Pulmonary artery endothelial cell (primary cell): ENCODE results near the gene DNAJB11. TPM values are rescaled to one million over a fixed set of nuclear protein-coding genes. Genes with fewer than 3 reads are reported as not detected.
A peak's percentile ranks its signal among the peaks of the same experiment; 100 is the strongest.
"Not testable (repeated sequence)": the region's sequence is repeated elsewhere in the genome, so short reads cannot be mapped to it uniquely, and the experiment has no call there.

Experiments used
- DNase-seq: peaks from one replicate; pipeline ENCODE4 v3.0.0-alpha.2; 2011; ENCODE audit warnings: low read depth, low spot score
- total RNA-seq: library from RNA; depleted of rRNA; stranded (reverse); fragments of >200 nt; gene quantifications from 2 replicates; pipeline ENCODE4 v1.2.3, GENCODE V29; 2014

The DNAJB11 gene
- 56.9 and 96.3 TPM in 2 replicates for total RNA-seq

DNA sequence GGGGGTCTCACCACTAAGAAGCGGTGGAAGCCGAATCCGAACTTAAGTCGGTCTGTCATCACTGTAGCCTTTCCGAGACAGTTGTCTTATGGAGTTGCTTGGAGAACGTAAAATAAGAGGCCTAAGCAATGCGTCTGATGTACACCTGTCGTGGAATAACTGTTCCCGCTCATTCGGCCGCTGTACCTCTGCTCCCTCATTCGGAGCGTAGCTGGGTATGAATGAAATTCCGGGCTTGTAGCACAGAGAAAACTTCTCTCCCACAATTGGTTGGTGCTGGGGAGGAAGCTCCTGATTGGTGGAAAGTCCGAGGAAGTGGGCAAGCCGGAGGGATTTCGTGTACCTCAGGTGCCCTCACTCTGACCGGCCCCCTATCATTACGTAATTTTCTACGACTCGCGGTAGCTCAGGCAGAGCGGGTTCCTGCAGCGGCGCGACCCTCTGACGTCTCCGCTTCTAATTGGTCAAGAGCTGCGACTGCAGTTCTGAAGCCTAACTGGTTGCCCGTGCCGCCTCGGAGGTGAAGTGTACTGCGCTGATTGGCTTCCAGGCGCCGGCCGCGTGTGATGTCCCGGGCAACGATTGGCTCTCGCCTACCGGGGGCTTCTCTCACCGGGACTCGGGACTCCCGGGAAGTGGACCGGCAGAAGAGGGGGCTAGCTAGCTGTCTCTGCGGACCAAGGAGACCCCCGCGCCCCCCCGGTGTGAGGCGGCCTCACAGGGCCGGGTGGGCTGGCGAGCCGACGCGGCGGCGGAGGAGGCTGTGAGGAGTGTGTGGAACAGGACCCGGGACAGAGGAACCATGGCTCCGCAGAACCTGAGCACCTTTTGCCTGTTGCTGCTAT, at the start of gene DNAJB11:
TSS of gene DNAJB11 (plus strand) at position 625 of the 845 bp plus-strand sequence. CDS start at position 803, 178 bp downstream.
- DNase-seq = peak; percentile 100

GRCh38 chr3:186520957-186521842, 49.3 kb upstream of the DNAJB11 start:
- DNase-seq = no peak

DNA sequence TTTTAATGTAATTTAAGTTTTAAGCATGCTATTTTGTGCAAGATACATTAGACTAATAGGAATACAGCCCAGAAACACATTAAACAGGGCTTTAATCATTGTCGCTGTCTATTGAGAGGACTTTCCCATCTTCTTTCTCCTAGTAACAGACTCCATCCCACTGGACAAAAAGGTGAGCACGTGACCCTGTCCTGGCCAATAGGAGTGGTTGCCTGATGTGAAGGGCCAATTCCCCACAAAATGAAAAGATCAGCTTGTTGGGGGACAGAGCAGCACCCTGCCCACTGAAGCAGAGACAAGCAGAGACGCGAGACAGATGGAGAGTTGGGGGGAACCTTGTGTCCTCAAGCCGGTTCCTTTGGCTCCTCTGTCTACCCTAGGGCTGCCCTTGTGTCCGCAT, 47.5 kb upstream of the DNAJB11 start:
- no peak for DNase-seq

DNA sequence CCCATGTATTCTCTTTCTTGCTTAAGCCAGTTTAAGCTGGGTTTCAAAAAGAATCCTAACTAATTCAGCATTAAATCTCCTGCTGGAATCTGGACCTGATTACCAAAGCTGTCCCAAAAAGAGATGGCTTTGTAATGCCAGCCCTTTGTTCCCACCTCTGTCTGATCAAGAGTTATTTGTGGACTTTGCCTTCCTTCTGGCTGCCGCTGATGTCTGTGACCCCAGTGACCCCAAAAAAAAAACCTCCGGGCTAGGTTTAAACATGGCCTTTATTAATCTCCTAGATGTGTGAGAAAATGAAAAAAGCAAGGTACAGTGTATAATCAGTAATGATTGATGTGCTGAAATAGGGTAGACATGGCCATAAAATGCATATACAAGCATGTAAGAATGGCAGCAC, 47.1 kb upstream of the DNAJB11 start:
- DNase-seq = no peak

DNA sequence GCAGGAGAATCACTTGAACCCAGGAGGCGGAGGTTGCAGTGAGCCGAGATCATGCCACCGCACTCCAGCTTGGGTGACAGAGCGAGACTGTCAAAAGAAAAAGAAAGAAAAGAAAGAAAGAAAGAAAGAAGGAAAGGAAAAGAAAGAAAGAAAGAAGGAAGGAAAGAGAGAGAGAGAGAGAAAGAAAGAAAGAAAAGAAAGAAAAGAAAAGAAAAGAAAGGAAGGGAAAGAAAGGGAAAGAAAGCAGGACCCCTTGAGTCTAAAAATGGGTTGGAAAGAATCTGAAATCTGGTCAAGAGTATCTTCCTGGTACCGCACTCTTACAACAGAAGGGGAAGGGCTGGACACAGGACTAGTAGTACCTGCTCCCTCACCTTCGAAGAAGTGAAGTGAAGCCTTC, 45.9 kb upstream of the DNAJB11 start:
- DNase-seq = no peak

DNA sequence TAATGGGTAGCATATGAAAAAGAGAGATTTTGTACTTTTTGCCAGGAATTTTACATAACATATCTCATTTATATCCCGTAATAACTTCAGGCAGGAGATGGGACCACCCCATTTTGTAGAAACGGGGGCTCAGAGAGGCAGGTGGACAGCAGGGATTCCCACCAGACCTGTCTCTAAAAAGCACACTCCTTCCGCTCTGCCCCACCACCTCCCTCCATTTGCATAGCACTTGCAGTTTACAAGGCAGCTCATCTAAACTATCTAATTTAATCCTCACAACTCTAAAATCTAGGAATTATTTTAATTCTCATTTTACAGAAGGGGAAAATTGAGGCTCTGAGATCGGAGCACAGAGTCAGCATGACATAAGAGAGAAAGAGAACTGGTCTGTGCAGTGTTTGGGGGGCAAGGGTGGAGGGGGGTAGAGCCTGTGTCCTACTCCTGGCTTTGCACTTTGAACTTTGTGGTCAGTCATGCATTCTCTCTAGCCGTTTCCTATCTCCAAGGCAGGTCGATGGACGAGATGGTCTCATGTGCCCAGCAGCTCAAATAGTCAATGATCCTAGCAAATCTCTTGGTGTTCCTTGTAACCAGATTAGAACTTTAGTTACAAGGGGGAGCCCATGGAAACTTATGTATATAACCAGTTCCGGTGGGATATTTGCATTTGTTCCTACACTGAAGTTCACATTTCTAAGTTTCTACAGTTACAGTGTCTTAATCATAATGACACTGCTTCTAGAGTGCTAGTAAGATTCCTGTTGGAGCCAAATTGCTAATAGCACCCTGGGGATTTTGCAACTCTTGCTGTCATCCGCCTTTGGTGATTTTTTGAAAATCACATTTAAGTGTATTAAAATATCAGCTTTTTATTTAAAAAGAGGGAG, 44.9 kb upstream of the DNAJB11 start:
- DNase-seq = no peak

DNA sequence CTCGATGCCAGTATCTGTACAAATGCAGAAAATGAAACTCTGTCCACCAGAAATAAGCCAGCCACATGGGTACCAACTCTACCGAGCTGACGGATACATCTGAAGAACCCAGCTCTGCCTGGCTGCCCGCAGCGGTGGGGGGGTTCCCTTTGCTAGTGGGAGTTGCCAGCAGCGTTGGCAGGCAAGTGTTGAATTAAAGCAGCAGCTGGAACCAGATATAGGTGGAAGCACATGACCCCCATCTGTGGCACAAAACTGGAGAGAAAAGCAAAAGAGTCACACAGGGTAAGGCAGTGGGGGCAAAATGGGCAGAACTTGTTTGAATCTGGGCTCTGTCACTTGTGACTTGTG, 44.3 kb upstream of the DNAJB11 start:
- no peak for DNase-seq

DNA sequence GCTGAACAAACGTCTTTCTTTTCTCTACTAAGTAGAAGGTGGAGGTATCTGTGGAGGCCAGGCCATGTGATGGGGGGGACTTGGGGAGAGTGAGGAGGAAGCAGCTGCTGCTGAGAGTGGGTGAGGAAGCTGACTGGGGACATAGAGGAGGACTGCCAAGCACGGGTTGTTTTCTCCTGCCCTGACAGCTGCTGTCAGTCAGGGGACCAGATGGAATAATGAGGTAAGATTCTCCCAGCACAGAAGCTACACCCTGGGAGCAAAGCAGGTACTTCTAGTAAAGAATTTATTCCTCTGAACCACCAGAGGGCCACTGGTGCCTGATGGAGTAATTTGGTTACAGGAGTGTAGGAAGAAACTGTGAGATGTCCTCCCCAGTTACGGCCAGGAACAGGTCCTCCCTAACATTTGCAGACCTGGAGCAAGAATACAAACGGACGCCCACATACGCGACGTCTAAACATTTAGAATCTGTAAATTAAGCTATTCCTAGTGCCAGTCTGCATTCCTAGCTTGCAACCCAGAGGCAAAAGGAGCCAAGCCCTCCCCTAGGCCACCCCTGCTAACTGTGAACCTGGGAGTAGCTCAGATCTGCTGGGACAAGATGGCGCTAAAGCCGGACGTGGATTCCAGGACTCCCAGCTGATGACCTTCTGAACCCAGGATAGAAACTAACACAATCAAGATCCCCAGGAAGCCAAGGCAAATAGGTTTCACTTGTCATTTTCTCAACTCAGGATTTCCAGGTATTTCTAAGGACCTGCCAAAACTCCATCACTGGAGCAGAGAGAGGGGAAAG, 41.1 kb upstream of the DNAJB11 start:
- DNase-seq = no peak

- DNase-seq = no peak
Measured at GRCh38 chr3:186530415-186530814, 40.1 kb upstream of the DNAJB11 start.

- not testable (repeated sequence) for DNase-seq
Measured at GRCh38 chr3:186531694-186532093, 38.8 kb upstream of the DNAJB11 start.

DNA sequence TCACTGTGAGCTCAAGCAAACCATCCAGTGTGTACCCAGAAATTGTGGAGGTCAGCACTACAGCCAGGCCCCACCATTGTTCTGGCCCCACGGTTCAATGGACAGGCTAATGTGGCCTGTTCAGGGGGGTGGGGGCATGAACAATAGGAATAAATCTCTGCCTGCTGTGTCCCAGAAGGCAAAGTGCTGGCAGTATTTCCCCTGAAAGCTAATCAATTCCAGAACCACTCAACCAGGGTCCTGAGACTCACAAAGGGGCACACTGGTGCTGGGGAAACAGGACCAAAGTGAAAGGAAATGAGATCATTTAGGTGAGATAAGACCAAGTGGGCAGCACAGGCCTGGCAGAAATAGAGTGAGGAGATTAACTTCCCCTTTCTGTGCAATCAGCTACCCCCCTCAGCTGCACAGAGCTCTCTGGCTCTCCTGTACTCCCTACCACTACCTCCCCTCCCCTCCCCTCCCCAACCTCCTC, 37.9 kb upstream of the DNAJB11 start:
- no peak for DNase-seq

GRCh38 chr3:186534113-186534669, 36.3 kb upstream of the DNAJB11 start:
- no peak for DNase-seq

GRCh38 chr3:186536883-186537844, 33.4 kb upstream of the DNAJB11 start:
- no peak for DNase-seq

DNA sequence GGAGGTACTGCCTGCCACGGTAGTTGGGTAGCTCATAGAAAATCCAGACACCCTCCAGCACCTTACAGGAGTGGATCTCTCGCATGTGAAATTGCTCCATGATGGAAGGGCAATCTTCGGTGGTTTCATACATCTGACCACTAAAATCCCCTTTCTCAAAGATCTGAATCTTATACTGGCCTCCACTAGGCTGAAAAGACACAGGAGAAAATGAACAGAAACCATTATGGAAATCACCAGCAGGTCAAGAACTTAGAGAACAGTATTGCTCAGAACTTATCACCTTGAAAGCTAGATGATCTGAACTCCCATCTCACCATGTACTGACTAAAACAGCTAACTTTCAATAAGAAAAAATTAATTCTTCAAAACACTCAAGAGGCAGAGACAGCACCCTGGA, 31.7 kb upstream of the DNAJB11 start:
- DNase-seq = no peak

- peak; percentile 11 for DNase-seq
Measured at GRCh38 chr3:186540221-186540834, 30.2 kb upstream of the DNAJB11 start.

DNA sequence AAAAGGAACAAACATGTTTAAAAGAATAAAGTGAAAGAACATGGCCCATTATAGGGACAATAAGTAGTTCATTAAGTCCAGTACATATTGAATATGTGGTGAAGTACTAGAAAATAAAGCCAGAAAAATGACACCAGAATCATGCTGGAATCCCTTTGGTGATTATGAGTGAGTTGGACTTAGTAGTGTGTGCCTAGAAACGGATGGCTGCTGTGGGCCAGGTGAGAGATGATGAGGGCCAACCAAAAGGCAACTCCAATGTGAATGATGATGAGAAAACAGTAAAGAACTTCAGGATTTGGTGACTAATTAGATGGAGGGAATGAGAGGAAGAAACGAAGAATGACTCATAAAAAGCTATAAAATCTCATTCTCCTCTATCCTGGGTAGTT, 29.7 kb upstream of the DNAJB11 start:
- DNase-seq = no peak

DNA sequence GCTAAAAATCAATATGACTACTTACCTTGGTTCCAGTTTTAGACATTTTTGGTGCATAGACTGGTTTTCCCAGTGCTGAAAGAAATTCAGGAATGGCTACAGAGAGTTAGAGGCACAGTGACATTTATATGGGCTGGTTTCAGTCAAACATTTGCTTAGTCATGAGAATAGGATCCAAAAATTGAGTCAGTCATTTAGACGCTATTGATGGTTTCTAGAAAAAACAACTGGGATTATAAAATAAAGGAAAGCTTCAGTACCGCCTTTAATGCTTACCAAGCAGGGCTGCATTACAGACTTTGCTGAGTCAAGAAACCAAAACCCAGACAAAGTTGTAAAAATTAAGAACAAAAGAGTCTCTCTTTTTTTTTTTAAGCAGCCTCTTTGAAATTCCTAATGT, 26.2 kb upstream of the DNAJB11 start, which contains the start of gene CRYGS:
TSS of gene CRYGS (minus strand) at position 100 of the 400 bp plus-strand sequence. CDS start at position 46, 54 bp downstream.
- no peak for DNase-seq

- no peak for DNase-seq
Measured at GRCh38 chr3:186549497-186549896, 21.0 kb upstream of the DNAJB11 start.
